T follicular helper cell (primary cell): ENCODE measurements around the gene UGT3A1.
"Not testable (repeated sequence)": the region's sequence is repeated elsewhere in the genome, so short reads cannot be mapped to it uniquely, and the experiment has no call there.

Experiments used
- DNase-seq: peaks from one replicate; pipeline ENCODE4 v3.0.0-alpha.2; 2020; ENCODE audit warnings: low read depth

Gene UGT3A1

DNA sequence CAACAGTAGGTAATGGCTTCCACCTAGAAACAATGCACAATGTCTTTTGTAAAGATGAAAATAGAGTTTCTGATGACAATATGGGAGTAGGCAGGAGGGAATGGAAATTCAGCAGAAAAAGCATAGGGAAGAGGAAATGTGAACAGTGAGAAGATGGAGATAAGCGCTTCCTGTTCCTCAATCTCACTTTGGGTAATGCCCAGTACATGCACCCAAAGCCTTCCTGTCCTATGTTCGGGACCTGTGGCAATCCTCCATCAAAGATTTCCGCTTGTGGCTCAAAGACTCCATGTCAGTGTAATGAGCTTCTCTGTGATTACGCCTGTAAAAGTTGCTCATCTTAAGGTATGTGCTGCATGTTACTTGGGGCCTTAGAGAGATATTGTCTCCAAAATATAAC is 2.7 kb downstream of the UGT3A1 start:
- no peak for DNase-seq

DNA sequence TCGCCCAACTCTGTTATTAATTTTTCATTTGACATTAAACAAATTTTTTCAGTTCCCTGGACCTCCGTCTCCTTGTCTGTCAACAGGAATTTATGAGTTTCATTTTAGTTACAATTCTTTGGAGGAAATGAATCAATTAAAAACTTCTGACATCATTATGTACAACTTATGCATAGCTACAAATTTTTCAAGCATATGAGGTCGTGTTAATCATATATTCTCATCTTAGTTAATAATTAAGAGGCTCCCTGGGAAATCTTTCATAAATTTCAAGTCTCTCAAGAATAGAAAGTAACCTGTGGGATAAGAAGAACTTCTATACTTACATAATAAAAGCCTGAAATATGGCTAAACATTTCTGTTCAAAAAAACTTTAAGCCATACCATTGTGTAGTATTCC is 3.4 kb downstream of the UGT3A1 start:
- no peak for DNase-seq

- no peak for DNase-seq
Observed at GRCh38 chr5:35979715-35980114, 11.5 kb downstream of the UGT3A1 start.

GRCh38 chr5:35976859-35977258 is 14.3 kb downstream of the UGT3A1 start:
- DNase-seq: not testable (repeated sequence)

DNA sequence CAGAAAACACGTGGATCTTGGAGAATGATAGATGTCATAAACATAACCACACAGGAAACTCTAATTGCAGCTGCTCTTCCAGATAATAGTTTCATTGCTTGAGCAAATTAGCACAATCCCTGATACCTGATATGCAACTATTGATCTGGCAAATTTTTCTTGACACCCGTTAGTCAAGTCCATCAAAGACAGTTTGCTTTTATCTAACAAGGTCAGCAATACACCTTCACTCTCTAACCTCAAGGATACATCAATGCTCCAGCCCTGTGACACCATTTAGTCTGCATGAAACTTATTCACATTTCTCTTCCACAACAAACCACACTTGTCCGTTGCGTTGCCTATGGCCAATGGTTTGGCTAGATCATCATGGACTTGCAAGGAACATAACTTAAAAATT is 16.6 kb downstream of the UGT3A1 start:
- DNase-seq: no peak

GRCh38 chr5:35971878-35972210 is 19.3 kb downstream of the UGT3A1 start:
- DNase-seq: no peak

GRCh38 chr5:35971186-35971877 is 19.9 kb downstream of the UGT3A1 start:
- DNase-seq: no peak

DNA sequence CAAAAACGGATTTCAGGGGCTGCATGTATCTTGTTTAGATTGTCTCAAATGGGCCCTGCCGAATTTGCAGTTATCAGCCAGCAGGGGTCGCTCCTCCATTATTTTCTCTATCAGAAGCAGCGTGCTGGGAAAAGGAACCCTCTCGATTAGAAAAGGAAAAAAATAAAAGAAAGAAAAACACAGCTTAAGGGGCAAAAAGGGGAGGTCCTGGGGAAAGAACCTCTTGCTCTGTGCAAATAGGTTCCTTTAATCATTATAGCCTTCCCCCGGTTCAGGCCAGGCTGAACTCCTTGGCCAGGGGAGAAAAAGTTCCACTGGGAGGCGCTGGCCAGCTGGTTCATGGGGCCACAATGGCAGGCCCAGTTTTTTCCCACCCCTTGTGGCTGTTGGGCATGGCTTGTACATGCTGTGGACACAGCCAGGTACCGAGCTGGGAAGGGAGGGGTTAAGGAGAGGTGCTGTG is 27.8 kb downstream of the UGT3A1 start:
- DNase-seq: no peak

- no peak for DNase-seq
Observed at GRCh38 chr5:35960328-35960727, 30.9 kb downstream of the UGT3A1 start.

DNA sequence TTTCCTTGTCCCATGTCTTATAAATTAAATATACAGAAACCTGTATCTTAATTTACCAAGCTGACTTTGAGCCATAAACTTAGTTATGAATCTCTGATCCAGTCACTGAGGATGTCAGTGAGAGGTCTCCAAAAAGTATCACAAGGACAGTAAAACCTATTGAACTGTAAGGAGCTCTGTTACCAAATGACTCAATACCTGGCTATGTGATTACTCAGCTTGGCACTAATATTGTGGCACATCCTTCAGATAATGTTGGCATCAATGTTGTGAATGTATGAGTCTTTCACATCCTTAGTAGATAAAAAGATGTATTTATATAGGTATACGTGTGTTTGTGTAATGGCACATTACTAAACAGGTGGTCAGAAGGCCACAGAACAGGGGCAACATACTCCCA is 34.8 kb downstream of the UGT3A1 start:
- DNase-seq: no peak

- no peak for DNase-seq
Observed at GRCh38 chr5:35954175-35954574, 37.0 kb downstream of the UGT3A1 start.

GRCh38 chr5:35947085-35947484 is 44.1 kb downstream of the UGT3A1 start:
- DNase-seq: no peak

DNA sequence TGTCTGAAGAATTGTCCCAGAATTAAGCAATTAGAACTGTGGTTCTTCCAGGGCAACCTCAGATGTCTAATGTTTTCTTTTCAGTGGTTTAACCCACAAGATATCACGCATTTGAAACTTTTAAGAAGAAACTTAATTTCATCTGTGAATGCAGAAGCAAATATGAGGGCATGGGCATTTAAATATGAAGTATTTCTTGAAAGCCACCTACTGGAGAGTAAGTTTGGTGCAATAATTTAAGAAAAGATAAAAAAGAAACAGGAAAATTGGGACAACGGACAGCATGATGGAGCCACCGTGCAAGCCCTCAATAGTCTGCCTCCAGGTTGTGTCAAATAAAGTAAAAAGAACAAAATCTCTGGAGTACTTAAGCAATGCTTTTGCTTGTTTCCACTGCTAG is 51.6 kb downstream of the UGT3A1 start:
- no peak for DNase-seq

GRCh38 chr5:35938568-35939227 is 52.5 kb downstream of the UGT3A1 start, which contains the start of gene CAPSL:
Gene CAPSL, minus strand, starts transcription at chr5:35938622. Its CDS starts 17,502 bp downstream, at chr5:35921120.
- DNase-seq: no peak

DNA sequence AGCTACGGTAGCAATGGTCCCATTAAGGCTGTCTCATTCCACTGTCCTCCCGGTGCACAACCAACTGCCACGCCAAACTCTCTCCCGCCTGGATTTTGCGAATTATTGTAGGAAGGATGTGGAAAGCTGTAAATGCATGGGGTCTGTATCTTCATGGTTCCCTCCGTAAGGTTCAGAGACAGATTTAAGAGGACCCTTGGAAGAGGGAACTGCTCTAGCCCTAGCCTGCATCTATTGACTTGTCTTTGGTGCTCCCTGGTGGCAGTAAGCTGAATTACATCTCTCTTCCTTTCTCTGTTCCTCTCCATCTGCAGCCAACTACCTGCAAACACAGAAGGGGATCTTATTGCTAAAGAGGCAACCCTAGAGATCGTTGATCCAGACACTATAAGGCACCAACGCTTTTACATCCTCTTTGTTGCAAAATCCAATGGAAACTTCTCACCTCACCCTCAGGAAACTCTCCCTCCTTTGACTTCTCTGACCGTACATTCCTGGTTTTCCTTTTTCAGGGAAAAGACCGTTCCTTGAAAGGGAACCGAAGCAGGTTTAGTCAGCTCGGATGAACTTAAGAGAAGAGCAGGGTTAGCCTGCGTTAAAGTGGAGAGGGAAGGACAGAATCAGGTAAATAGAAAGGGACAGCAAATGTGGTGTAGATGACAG is 64.7 kb downstream of the UGT3A1 start:
- DNase-seq: peak; percentile 46

DNA sequence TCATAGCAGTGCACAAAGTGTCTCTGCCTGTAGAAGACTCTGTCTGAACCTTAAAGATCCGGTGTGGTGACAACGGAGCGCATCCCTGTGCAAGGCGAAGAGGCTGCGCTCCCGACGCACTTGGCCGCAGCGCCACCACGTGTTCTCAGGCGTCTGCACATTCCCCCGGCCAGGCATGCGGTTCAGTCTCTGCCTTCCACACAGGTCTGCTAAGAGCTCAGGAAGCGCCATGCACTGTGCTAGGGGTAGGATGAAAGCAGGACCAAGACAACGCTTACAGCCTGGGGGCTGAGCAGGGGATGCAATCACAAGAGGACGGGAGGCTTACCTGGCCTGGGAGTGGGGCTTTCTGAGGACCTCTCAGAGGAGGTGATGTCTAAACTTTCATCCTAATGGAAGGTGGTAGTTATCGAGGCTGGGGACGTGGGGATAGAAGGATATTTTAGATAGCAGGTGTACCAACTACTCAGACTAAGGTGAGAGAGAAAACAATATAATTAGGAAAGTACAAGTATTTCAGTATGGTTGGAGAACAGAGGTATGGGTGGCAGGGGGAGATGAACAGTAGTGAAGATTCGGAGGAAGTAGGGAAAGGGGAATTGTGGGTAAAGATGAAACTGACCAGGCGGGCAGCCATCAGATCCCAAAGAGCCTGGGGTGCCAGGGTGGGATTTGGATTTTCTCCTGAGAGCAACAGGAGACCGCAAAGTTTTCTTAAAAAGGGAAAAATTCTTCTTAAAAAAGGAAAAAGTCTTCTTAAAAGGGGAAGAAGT is 66.1 kb downstream of the UGT3A1 start:
- peak; percentile 70 for DNase-seq

DNA sequence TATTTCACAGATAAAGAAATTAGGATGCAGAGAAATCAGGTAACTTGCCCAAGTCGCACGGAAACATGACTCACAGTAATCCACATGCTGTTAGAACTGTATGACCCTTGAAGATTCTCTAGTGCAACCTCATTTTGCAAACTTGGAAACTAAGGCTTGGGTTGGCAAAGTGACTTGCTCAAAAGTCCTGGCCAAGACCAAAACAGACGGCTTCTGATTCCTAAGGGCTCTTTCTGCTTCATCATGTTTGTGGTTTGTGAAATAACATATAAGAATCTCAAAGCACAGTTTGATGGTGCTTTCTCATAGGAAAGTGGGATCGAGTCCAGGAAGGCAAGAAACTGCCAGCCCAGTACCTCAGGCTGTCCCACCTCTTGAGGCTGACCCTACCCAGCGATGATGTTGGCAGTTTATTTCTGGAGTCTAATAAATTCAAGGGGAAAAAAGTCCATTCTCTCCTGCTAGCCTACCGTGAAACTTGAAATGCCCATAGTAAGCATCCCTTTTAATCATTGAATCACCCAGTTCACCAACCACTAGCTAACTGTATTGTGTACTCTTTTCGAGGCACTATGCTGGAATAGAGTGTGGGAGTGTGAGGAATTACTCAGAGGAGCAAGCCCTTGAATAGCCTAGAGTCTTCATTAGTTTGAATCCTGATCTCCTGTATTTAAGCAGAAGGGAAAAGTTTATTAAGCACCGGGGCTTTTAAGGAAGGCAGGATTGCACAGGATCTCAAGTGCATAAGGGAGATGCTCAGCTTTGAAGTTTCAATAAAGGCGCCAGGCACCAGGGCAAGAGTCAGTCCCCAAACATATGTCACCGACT is 66.9 kb downstream of the UGT3A1 start:
- no peak for DNase-seq

DNA sequence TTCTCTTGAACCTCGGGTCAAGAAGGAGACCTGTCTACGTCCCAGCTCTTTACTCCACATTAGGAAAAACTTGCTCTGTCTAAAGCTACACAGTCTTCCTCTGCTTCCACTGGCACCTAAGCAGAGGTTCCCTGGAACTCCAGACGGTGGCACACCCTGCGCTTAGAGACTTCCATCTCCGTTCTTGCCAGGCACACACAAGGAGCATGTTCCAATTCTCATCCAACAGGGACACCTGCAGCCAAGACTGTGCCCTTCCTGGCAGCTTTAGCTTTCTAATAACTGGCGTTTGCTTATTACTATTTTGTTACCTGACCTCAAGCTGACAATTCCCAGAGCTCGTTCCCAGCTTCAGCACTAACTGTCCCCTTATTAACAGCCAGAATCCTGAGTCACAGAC is 68.7 kb downstream of the UGT3A1 start:
- no peak for DNase-seq

DNA sequence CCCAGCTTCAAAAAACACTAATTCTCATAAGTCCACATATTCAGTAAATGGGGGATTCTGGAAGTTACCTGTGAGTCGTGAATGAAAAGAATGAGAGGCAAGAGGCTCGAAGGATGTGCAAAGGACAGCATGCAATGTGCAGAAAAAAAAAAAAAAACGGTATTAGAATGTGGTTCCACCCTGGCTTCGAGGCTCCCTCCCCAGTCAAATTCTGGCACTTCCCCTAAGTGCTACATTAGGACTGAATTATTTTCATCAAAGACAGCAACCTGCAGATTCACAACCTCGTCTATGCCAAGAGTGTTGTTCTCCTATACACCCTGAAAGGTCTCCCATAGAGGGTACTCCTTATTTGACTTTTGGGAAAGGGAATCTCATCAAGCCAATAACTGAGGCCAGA is 69.3 kb downstream of the UGT3A1 start:
- DNase-seq: no peak

DNA sequence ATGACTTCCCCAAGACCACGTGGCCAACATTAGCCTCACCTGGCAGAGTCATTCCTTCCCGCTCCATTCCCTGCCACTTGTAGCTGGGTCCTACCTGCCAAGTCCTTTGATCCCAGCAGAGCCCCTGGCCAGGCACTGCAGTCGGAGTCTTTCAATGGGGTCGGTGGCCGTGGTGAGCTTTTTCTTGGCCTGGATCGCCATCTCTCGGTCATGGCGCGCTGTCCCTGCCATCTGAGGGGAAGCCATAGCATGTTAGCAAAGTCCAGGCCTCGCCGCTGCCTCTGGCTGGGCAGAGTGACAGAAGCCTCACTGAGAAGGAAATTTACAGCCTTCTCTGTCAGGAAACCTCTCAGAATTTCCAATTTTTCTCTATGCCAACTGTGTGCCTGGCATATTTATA is 70.3 kb downstream of the UGT3A1 start:
- DNase-seq: no peak

DNA sequence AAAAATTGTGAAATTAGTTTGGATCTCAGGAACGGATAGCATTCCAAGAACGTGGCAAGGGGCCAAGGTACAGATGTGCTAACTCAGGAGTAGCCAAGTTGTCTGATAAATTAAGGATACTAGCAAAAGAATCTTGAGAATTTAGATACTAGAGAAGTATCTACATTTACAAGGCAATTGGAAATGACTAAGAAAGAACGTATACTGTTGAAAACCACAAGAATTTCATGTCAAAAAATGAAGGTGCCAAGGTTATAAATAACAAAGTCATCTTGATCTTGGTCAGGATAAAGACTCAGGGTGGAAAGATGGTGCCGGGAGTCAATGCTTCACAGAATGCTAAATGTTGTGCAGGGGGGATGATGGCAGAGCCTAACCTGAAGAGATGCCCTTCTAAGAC is 72.0 kb downstream of the UGT3A1 start:
- DNase-seq: no peak

GRCh38 chr5:35908814-35909213 is 82.4 kb downstream of the UGT3A1 start:
- DNase-seq: no peak
